Skin epidermis (tissue), 12 donors: ENCODE results near the gene GEMIN7.

ENCODE experiments used
- H3K27ac ChIP-seq, 21 experiments: fragments of 200-600 bp; sonication (generic) in 11 of 21; one replicate each; pipeline ENCODE4 v1.5.0; 2020; ENCODE audit warnings: mild to moderate bottlenecking in 3 of 21, inconsistent platforms in 2 of 21, moderate library complexity in 2 of 21
- H3K4me3 ChIP-seq, 7 experiments: fragments of 200-600 bp; sonication (generic) in 2 of 7; one replicate each; pipeline ENCODE4 v1.5.0; 2020; ENCODE audit warnings: inconsistent platforms in 2 of 7, mild to moderate bottlenecking in 2 of 7, moderate library complexity in 1 of 7

Gene GEMIN7

GRCh38 chr19:45058622-45059159 is 20.4 kb upstream of the GEMIN7 start:
- Histone ChIP-seq H3K4me3 (no peak overlapping the region), H3K27ac (no peak overlapping the region)

GRCh38 chr19:45059258-45059965 is 19.6 kb upstream of the GEMIN7 start:
- no peak overlapping the region for H3K4me3 ChIP-seq
- no peak overlapping the region for H3K27ac ChIP-seq

- no peak overlapping the region for H3K27ac ChIP-seq
These were observed 17.1 kb upstream of the GEMIN7 start for GRCh38 chr19:45061965-45062364.

GRCh38 chr19:45063851-45064801 is 14.9 kb upstream of the GEMIN7 start:
- no peak overlapping the region for H3K4me3 ChIP-seq
- no peak overlapping the region for H3K27ac ChIP-seq

More at GRCh38 chr19:45061965-45062364, 17.1 kb upstream of the GEMIN7 start:
- no peak overlapping the region for H3K4me3 ChIP-seq

- Histone ChIP-seq H3K27ac (no peak overlapping the region), H3K4me3 (no peak overlapping the region)
These were observed 12.0 kb upstream of the GEMIN7 start for GRCh38 chr19:45066921-45067661.

- H3K27ac ChIP-seq, result peak overlapping the region in 1 of 21 experiments; percentile 18
- H3K4me3 ChIP-seq, result no peak overlapping the region
These were observed 11.0 kb upstream of the GEMIN7 start for GRCh38 chr19:45068041-45068440.

GRCh38 chr19:45069056-45069455 is 10.0 kb upstream of the GEMIN7 start:
- H3K27ac ChIP-seq, result peak overlapping the region in 5 of 21 experiments; percentile 11 to 75 (median 48)
- H3K4me3 ChIP-seq, result no peak overlapping the region

GRCh38 chr19:45070214-45070613 is 8.8 kb upstream of the GEMIN7 start:
- no peak overlapping the region for H3K4me3 ChIP-seq
- peak overlapping the region in 6 of 21 experiments; percentile 21 to 75 (median 54) for H3K27ac ChIP-seq

- Histone ChIP-seq H3K4me3 (no peak overlapping the region), H3K27ac (peak overlapping the region in 10 of 21 experiments; percentile 14 to 75 (median 46))
These were observed 8.1 kb upstream of the GEMIN7 start for GRCh38 chr19:45070861-45071544.

- Histone ChIP-seq H3K27ac (peak overlapping the region in 10 of 21 experiments; percentile 14 to 75 (median 46)), H3K4me3 (no peak overlapping the region)
These were observed 7.5 kb upstream of the GEMIN7 start for GRCh38 chr19:45071545-45071938.

- Histone ChIP-seq H3K4me3 (no peak overlapping the region), H3K27ac (peak overlapping the region in 4 of 21 experiments; percentile 5 to 75 (median 60))
These were observed 6.9 kb upstream of the GEMIN7 start for GRCh38 chr19:45071969-45072790.

GRCh38 chr19:45074744-45075300 is 4.2 kb upstream of the GEMIN7 start:
- peak overlapping the region in 18 of 21 experiments; percentile 6 to 92 (median 80) for H3K27ac ChIP-seq
- peak overlapping the region; percentile 3 to 62 (median 57) for H3K4me3 ChIP-seq

- H3K4me3 ChIP-seq, result peak overlapping the region; percentile 43 to 62 (median 57)
- peak overlapping the region; percentile 10 to 92 (median 77) for H3K27ac ChIP-seq
These were observed 3.6 kb upstream of the GEMIN7 start for GRCh38 chr19:45075301-45076028.

GRCh38 chr19:45076029-45076850 is 2.8 kb upstream of the GEMIN7 start, which contains the start of gene ZNF296:
TSS of gene ZNF296 (minus strand) at chr19:45076478. CDS start at chr19:45076373, 105 bp downstream.
- Histone ChIP-seq H3K4me3 (peak within 1 kb of the TSS; percentile 43 to 62 (median 57)), H3K27ac (peak within 1 kb of the TSS; percentile 10 to 92 (median 77))

GRCh38 chr19:45076851-45077730 is 2.0 kb upstream of the GEMIN7 start:
- H3K27ac ChIP-seq, result peak overlapping the region in 15 of 21 experiments; percentile 27 to 92 (median 80)
- H3K4me3 ChIP-seq, result peak overlapping the region in 4 of 7 experiments; percentile 53 to 62 (median 58)
